ENCODE results near the gene GALK1.

The GALK1 gene

DNA sequence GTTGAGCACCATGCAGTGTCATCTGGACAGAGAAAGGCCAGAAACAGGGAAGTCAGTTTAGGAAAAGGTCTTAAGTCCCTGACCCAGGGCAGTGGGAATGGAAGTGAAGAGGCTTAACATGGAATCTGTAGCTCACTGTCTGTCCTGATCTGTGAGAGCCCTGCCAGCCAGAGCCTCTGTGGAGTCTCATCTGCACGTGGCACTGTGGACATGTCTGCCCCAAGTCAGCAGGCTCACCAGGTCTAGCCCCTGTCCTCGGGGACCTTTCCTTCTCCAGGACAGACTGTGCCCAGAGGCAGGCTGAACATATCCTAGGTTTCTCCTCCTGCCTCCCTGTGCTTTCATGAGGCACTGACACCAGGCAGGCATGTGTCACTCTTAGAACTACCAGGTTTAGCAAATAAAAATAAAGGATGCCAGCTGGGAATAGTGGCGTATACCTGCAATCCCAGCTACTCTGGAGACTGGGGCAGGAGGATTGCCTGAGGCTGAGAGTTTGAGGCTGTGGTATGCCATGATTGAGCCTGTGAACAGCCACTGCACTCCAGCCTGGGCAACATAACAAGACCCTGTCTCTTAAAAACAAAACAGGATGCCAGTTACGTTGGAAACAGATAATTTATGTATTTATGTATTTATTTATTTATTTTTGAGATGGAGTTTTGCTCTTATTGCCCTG is 42.0 kb upstream of the GALK1 start:
- DNase-seq (ENCODE audit: low read depth in 1 of 2, low spot score in 1 of 2), result no peak
- TF ChIP-seq JUND (IDR thresholded peaks at IDR 0.05; ENCODE audit: low read depth), result no peak
- in situ Hi-C loops (cut with HindIII; ENCODE audit: low pct_unique_long_range_greater_than_20kb, low sequenced_read_pairs), result no loop called here

DNA sequence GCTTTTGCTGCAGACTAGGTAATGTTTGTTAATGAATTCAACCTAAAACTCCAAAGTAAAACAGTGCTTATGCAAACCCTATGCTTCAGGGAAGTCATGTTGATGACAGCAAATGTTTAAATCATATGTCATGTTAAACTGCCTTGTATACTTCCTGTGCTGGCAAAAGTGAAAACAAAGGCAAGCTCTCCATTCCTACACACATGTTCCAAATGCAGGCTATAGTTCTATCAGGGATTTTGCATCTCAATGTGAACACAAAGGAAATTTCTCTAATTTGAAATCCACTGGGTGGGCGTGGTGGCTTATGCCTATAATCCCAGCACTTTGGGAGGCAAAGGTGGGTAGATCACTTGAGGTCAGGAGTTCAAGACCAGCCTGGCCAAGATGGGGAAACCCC is 38.9 kb upstream of the GALK1 start:
- no peak for DNase-seq (ENCODE audit: low read depth in 1 of 2, low spot score in 1 of 2)
- in situ Hi-C loops (cut with HindIII; ENCODE audit: low pct_unique_long_range_greater_than_20kb, low sequenced_read_pairs), result no loop called here
- no peak for TF ChIP-seq JUND (IDR thresholded peaks at IDR 0.05; ENCODE audit: low read depth)

DNA sequence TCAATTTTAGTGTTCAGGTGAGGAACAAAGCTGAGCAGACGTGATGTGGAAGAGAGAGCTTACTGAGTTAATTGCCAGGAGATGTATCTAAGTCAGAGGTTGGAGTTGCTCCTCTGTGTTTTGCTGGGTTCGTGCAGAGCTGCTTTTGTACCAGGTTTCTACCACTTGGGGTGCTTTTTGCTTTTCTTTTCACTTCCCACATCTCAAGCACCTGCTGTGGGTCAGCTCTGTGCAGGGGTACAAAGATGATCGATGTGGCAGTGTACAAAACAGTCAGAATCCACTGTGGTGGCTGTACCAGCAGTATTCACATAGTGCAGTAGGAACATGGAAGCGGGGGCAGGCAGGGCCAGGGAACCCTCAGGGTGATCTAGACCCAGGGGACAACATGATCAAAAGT is 34.4 kb upstream of the GALK1 start:
- in situ Hi-C loops (cut with HindIII; ENCODE audit: low pct_unique_long_range_greater_than_20kb, low sequenced_read_pairs), result no loop called here

DNA sequence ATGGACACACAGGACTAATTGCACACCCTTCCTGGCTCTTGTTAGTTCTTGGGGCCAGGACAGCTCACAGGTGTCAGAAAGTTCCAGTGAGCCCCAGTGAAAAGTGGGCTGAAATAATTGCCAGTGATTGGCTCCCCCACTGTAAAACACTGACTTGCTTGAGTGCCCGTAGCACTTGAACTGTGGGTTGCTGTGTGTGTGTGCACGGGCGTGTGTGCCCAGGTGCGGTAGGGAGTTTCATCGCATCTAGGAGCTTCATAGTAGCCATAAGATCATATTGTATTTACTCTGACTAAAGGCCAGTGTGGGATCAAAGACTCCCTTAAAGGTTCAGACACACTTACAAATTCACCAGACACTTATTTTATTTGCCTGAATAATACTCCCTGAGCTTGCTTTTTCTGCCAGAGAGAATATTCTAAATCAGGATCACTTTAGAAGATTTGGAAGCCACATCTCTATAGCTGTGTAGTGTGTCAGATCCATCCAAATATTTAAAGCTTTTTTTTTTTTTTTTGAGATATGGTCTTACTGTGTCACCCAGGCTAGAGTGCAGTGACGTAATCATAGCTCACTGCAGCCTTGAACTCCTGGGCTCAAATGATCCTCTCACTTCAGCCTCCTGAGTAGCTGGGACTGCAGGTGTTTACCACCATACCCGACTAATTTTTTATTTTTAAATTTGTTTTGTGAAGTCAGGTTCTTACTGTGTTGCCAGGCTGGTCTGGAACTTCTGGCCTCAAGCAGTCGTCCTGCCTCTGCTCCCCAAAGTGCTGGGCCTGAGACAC is 31.0 kb upstream of the GALK1 start:
- in situ Hi-C loops (cut with HindIII; ENCODE audit: low pct_unique_long_range_greater_than_20kb, low sequenced_read_pairs), result no loop called here
- TF ChIP-seq JUND (IDR thresholded peaks at IDR 0.05; ENCODE audit: low read depth), result no peak
- no peak for DNase-seq (ENCODE audit: low read depth in 1 of 2, low spot score in 1 of 2)

More for the DNA sequence above, 34.4 kb upstream of the GALK1 start:
- DNase-seq (ENCODE audit: low read depth in 1 of 2, low spot score in 1 of 2), result no peak
- TF ChIP-seq JUND (IDR thresholded peaks at IDR 0.05; ENCODE audit: low read depth), result no peak

- DNase-seq (ENCODE audit: low read depth in 1 of 2, low spot score in 1 of 2), result no peak
- no peak for TF ChIP-seq JUND (IDR thresholded peaks at IDR 0.05; ENCODE audit: low read depth)
- in situ Hi-C loops (cut with HindIII; ENCODE audit: low pct_unique_long_range_greater_than_20kb, low sequenced_read_pairs), result no loop called here
These were observed 28.5 kb upstream of the GALK1 start for GRCh38 chr17:75793460-75793859.

GRCh38 chr17:75791254-75791653 is 26.3 kb upstream of the GALK1 start:
- TF ChIP-seq JUND (IDR thresholded peaks at IDR 0.05; ENCODE audit: low read depth), result no peak
- no peak for DNase-seq (ENCODE audit: low read depth in 1 of 2, low spot score in 1 of 2)
- in situ Hi-C loops (cut with HindIII; ENCODE audit: low pct_unique_long_range_greater_than_20kb, low sequenced_read_pairs), result no loop called here

- in situ Hi-C loops (cut with HindIII; ENCODE audit: low pct_unique_long_range_greater_than_20kb, low sequenced_read_pairs), result no loop called here
- TF ChIP-seq JUND (IDR thresholded peaks at IDR 0.05; ENCODE audit: low read depth), result peak; percentile 48; the same call in 1 of the 2 replicates
- DNase-seq (ENCODE audit: low read depth in 1 of 2, low spot score in 1 of 2), result peak; percentile 47 to 98
These were observed 20.3 kb upstream of the GALK1 start for GRCh38 chr17:75785016-75785890.

DNA sequence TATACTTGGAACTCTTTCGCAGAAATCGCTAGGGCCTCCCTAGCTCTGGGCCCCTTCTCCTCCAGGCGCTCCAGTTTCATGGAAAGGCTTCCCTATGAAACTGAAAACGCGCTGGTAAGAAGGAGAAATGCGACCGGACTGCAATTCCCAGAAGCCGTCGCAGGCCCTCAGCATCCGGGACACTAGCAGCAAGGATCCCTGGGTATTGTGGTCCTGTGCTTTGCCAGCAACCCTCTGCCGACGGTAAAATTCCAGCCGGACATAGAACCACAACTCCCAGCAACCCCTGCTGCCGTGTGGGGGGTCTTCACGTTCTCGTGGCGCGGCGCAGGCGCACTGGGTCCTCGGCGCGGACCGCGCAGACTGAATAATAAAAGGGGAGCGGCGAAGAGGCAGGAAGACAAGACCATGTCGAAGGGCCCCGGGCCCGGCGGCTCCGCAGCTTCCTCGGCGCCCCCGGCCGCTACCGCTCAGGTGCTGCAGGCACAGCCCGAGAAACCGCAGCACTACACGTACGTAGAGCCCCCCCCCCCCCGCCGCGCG is 19.6 kb upstream of the GALK1 start, which contains the start of gene UNK:
Gene UNK (plus strand): TSS at position 334 of the 543 bp plus-strand sequence. CDS start 75 bp downstream, at position 409.
- no peak for TF ChIP-seq JUND (IDR thresholded peaks at IDR 0.05; ENCODE audit: low read depth)
- in situ Hi-C loops (cut with HindIII; ENCODE audit: low pct_unique_long_range_greater_than_20kb, low sequenced_read_pairs), result no loop called here
- DNase-seq (ENCODE audit: low read depth in 1 of 2, low spot score in 1 of 2), result peak; percentile 97 to 100

DNA sequence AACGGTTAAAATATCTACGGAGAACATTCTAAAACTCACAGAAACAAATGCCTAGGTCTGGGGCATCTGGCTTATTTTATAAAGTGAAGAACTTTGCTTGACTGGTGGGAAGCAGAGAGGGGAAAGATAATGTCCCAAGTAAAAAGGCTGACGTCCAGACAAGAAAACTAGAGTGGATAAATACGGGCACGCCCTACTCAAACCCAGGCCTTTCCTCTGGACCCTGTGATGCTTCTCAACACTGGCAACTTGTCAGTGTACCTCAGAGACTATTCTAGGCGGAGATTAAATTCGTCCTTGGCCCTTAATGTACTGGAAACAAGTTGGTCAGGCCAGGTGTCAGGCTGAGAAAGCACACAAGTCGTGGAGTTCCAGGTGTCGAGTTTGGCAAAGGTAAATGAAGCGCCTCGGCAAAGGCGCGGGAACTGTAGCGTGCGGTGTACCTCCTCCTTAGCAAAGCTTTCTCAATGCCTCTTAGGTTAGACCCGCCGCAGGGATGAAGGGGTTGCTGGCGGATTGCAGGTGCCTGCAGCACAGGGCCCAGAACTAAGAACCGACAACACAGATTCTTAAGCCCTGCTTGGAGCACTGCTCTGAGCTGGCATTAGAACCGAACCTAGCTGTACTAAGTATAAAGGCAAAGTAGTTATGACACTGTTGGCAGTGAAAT is 18.9 kb upstream of the GALK1 start:
- in situ Hi-C loops (cut with HindIII; ENCODE audit: low pct_unique_long_range_greater_than_20kb, low sequenced_read_pairs), result no loop called here
- TF ChIP-seq JUND (IDR thresholded peaks at IDR 0.05; ENCODE audit: low read depth), result no peak
- DNase-seq (ENCODE audit: low read depth in 1 of 2, low spot score in 1 of 2), result peak in 1 of 2 experiments; percentile 64

- DNase-seq (ENCODE audit: low read depth in 1 of 2, low spot score in 1 of 2), result peak in 1 of 2 experiments; percentile 92
- peak; percentile 55; the same call in 1 of the 2 replicates for TF ChIP-seq JUND (IDR thresholded peaks at IDR 0.05; ENCODE audit: low read depth)
These were observed 18.2 kb upstream of the GALK1 start for GRCh38 chr17:75783069-75783783.

More at GRCh38 chr17:75783069-75783783, 18.2 kb upstream of the GALK1 start:
- in situ Hi-C loops (cut with HindIII; ENCODE audit: low pct_unique_long_range_greater_than_20kb, low sequenced_read_pairs), result no loop called here
